SH-SY5Y (cell line): ENCODE results near the gene DKK3.

Source experiments
- GATA2 ChIP-seq: IDR thresholded peaks from 2 replicates; pipeline ENCODE4 v1.6.1; 2011; ENCODE audit warnings: mild to moderate bottlenecking, low read depth, low read length
- GATA3 ChIP-seq: IDR thresholded peaks from 2 replicates; pipeline ENCODE4 v1.6.1; 2011; ENCODE audit warnings: low read depth, mild to moderate bottlenecking, low read length, moderate library complexity

DNA sequence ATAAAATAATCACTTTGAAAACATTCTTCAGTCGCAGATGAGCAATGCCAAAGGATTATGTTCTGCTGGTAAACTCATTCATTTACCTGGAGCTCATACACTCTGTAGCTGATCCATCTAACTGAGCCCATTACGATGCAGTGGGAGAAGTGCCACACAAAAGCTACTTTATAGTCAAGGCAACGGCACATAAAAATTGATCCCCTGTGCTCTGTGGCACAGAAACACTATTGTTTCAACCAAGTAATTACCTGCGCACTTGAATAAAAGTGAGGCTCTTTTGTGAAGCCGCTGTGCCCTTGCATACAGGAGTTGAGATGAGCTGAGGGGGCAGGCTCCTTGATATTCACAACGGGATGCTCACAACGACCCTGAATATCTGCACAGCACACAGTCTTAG, 7.2 kb downstream of the DKK3 start:
- no peak for TF ChIP-seq GATA3
- no peak for TF ChIP-seq GATA2
